ENCODE data around the gene RACGAP1.

DNA sequence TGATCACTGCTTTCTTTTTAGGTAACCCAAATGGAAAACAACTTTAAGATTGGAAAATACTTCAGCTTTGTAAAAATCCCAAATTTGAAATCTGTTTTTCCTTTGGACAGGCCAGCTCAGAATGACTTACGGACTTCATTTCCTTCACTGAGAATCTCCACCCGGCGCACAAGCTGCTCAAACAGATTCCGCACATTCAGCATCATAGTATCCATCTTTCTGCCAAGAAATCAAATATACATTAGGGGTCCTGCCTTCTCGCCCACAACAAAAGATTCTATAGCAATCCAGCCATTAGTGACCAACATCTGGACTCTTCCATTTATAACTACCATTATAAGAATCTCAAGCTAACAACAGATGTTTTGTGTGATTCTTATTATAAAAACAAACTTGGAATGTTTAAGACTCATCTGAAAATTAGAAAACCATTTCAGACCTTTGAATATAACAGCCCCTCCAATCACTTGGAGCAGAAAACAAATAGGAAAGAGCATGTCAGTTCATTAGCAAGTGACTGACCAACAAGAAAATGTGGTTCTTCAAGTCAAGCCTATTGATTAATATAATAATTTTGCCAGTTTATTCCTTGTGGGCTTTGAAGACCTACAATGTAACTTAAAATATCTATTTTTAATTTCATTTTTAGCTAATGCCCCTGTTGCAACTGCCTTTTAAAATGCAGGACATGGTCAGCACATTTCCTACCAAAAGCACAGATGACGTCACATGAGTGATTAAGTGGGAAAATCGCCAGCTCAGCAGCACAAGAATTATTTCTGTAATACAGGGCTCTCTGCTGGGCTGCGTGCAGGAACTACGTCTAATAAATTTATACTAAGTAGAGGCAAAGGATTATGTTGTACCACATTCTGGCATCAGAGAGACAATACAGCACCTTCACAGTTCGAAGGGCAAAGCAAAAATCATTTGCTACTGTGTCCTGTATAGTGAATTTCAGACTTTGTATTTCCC lies 8.5 kb downstream of the RACGAP1 start:
- TF ChIP-seq BRCA1 (IDR thresholded peaks at IDR 0.05; ENCODE audit: low read depth, low read length) (no peak), POLR2AphosphoS5 (IDR thresholded peaks at IDR 0.05; ENCODE audit: low read depth, low read length) (no peak), EZH2 (IDR thresholded peaks at IDR 0.05; ENCODE audit: low read depth, low read length, severe bottlenecking) (no peak), POLR2A (IDR thresholded peaks at IDR 0.05; ENCODE audit: control extremely low read depth in 1 of 2, low read depth in 2 of 2, low read length in 2 of 2) (no peak), TEAD4 (IDR thresholded peaks at IDR 0.05; ENCODE audit: low read depth, low read length) (no peak), EGR1 (IDR thresholded peaks at IDR 0.05; ENCODE audit: borderline replicate concordance, low read depth, low read length) (no peak), EP300 (IDR thresholded peaks at IDR 0.05; ENCODE audit: borderline replicate concordance in 1 of 2, low read depth in 2 of 2, low read length in 2 of 2) (no peak), ASH2L (IDR thresholded peaks at IDR 0.05; ENCODE audit: low read length) (no peak), JUN (IDR thresholded peaks at IDR 0.05; ENCODE audit: low read depth, low read length) (no peak), TBP (IDR thresholded peaks at IDR 0.05; ENCODE audit: low read depth, low read length) (no peak)
- TF ChIP-seq, protein P1, sequence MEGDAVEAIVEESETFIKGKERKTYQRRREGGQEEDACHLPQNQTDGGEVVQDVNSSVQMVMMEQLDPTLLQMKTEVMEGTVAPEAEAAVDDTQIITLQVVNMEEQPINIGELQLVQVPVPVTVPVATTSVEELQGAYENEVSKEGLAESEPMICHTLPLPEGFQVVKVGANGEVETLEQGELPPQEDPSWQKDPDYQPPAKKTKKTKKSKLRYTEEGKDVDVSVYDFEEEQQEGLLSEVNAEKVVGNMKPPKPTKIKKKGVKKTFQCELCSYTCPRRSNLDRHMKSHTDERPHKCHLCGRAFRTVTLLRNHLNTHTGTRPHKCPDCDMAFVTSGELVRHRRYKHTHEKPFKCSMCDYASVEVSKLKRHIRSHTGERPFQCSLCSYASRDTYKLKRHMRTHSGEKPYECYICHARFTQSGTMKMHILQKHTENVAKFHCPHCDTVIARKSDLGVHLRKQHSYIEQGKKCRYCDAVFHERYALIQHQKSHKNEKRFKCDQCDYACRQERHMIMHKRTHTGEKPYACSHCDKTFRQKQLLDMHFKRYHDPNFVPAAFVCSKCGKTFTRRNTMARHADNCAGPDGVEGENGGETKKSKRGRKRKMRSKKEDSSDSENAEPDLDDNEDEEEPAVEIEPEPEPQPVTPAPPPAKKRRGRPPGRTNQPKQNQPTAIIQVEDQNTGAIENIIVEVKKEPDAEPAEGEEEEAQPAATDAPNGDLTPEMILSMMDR (IDR thresholded peaks at IDR 0.05; ENCODE audit: control extremely low read depth in 1 of 3, insufficient read depth in 1 of 3, low read depth in 1 of 3, low read length in 3 of 3): no peak
- TF ChIP-seq, protein P2, sequence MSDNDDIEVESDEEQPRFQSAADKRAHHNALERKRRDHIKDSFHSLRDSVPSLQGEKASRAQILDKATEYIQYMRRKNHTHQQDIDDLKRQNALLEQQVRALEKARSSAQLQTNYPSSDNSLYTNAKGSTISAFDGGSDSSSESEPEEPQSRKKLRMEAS (IDR thresholded peaks at IDR 0.05): no peak
